HPDE6-E6E7 (cell line): ENCODE results near the gene NFATC1.
"Not testable (repeated sequence)": the region's sequence is repeated elsewhere in the genome, so short reads cannot be mapped to it uniquely, and the experiment has no call there.

Experiments
- DNase-seq: peaks from one replicate; pipeline ENCODE4 v3.0.0; 2011; ENCODE audit warnings: missing footprints; ENCODE audit errors: extremely low spot score

NFATC1 gene

DNA sequence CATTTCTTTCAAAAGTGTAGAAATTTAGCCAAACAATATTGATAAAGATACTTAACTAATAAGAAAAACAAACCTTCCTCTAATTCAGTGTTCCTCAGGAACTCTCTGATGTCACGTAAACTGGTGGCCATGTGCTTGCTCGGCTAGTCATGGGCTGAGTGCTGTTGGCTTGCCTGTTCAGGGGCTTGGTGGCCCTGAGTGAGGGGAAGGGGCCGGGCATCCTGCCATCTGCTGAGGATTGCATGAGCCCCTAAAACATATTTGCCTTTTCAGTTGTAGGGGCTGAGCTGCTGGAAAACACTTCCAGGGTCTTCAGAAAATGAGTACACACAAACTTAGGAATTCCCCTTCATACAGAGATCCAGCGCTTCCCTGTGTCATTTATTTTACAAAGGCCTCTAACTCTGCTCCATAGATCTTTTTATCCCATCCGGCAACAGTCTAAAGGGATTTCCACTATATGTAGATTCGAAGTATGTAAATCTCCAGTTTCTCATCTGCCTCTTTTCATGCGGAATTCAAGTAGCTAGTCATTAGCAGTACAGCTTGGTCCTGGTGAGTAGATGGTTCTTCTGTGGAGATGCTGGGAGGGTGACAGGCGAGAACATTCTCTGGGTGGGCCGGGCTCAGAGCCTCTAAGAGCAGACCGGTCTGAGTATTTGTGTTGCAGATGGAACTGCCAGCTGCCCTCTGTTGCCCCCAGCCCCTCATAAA is 20.1 kb upstream of the NFATC1 start:
- no peak for DNase-seq

DNA sequence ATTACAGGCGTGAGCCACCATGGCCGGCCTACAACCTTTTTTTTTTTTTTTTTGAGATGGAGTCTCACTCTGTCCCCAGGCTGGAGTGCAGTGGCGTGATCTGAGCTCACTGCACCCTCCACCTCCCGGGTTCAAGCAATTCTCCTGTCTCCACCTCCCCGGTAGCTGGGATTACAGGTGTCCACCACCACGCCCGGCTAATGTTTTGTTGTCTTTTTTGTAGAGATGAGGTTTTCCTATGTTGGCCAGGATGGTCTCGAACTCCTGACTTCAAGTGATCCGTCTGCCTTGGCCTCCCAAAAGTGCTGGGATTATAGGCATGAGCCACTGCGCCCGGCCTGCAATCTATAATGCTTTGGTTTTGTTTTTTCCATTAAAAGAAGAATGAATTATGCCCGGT is 19.1 kb upstream of the NFATC1 start:
- DNase-seq = not testable (repeated sequence)

DNA sequence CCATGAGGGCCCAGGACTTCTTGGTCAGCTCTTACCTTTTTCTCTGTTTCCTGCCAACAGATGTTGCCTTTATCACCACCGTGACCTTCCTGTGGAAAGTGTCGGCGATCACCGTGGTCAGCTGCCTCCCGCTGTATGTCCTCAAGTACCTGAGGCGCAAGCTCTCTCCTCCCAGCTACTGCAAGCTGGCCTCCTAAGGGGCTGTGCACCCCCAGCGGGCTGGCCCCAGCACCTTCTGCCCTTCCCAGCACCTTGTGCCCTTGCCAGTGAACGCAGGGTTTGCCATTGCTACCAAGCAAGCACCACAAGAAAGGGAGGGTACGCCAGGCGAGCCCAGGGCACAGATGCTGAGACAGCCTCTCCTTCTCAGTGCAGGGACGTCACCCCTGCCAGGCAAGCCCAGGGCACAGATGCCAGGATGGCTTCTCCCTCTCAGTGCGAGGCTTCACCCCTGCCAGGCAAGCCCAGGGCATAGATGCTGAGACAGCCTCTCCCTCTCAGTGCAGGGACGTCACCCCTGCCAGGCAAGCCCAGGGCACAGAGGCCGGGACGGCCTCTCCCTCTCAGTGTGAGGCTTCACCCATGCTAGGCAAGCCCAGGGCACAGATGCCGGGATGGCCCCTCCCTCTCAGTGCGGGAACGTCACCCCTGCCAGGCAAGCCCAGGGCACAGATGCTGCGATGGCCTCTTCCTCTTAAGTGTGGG is 18.4 kb upstream of the NFATC1 start:
- DNase-seq = no peak

GRCh38 chr18:79378536-79379250 is 17.0 kb upstream of the NFATC1 start:
- DNase-seq = no peak

DNA sequence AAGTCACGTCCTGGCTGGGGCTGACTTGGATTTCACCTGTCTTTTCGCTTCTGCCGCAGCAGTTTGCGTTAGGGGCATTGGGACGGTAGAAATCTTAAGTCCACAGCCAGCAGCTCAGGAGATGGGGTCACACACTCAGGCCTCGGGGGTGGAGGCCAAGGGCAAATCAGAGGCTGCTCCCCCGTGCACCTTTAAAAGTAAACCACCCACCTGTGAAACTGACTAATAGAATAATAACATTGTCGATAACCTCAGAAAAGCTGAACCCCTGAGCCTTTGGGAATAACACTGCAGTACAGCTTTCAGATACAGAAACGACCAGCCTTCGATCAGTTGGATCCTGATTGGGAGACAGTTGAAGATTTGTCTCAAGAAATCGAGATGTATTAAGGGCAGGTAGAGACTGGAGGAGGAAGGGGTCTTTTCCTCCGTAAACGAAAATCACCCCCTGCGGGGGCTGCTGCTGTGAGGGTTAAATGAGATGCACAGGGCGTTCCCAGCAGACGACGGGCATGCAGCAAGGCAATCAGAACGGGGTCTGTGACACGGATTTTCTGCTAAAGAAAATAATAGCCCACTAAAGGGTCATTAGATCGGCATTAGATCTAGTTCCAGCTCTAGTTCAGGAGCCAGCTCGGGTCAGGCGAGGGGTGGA is 16.4 kb upstream of the NFATC1 start:
- no peak for DNase-seq

GRCh38 chr18:79379931-79380815 is 15.6 kb upstream of the NFATC1 start:
- no peak for DNase-seq

DNA sequence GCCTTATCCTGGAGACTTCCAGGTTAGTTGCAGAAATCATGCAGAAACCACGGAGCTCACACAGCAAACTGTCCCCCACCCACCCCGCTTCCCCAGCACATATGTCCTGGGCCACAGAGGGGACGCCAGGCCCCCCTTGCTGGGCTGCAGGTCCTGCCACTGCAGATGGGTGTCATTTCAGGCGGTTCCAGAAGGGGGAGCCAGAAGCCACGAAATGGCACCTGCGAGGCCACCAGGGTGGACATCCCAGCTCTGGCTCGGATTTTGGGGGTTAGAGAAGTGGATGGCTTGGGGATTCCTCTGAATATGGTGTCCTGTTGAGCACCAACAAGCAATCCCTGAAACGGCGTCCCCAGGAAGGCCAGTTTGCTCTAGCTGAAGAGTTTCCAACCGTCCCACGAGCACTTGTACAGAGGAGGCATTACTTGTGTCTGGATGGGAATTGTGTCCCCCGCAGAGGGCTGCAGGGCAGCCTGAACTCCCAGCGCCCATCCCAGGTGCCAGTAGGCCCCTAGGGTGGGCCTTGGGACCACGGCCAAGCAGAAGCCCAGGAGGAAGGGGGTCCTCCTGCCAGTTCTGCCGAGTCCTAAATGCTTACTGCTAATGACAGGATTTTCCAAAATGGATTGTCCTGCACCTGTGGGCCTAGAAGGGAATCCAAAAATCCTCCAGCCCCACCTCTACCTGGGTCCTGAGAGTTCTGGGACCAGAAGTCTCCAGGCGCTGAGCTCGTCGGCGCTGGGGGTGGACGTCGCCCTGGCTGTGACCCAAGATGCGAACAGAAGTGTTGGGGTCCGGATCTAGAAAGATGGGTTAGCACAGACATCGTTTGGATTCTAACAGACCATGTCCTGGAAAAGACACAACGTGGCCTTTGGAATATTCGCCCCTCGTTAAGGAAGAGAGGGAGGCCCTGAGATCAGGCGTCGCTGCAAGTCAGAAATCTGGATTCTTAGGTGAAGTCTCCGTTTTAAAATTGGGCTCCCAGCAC is 14.6 kb upstream of the NFATC1 start:
- peak; percentile 59 for DNase-seq

- no peak for DNase-seq
These were observed 13.9 kb upstream of the NFATC1 start for GRCh38 chr18:79381811-79382311.

DNA sequence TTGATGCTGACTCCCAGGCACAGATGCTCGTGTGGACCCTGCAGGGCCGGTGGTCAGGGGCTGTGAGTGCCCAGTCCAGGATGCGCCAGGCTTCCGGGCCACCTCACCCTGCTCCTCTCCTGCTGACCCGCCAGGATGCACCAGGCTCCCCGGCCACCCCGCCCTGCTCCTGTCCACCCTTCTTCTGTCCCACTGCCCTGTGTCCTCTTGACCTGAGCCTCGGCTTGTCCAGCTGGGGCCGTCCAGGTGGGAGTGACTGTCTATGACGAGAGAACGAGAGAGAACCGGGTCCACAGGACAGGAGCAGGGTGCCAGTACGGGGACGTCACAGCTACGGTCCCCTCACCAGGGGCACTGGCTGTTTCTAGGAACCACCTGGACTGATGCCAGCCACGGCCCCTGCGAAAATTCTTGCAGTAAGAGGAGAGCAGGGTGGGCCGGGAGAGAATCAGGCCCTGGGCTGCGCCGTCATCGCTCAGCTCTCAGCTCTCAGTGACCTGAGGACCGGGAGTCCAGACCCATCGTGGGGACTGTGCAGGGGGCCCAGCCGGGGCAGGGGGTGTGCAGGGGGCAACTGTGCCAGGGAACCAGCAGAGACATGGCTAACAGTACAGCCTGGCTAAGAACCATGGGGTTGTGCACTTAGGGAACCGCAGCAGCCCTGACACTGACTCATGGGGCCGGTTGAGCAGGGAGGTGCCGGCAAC is 12.9 kb upstream of the NFATC1 start:
- DNase-seq = no peak

GRCh38 chr18:79383388-79384056 is 12.2 kb upstream of the NFATC1 start:
- DNase-seq = no peak

GRCh38 chr18:79384151-79384807 is 11.5 kb upstream of the NFATC1 start:
- no peak for DNase-seq

- DNase-seq = no peak
These were observed 10.9 kb upstream of the NFATC1 start for GRCh38 chr18:79384834-79385233.

GRCh38 chr18:79385326-79385707 is 10.4 kb upstream of the NFATC1 start:
- no peak for DNase-seq

GRCh38 chr18:79385708-79386341 is 9.9 kb upstream of the NFATC1 start:
- DNase-seq = no peak

DNA sequence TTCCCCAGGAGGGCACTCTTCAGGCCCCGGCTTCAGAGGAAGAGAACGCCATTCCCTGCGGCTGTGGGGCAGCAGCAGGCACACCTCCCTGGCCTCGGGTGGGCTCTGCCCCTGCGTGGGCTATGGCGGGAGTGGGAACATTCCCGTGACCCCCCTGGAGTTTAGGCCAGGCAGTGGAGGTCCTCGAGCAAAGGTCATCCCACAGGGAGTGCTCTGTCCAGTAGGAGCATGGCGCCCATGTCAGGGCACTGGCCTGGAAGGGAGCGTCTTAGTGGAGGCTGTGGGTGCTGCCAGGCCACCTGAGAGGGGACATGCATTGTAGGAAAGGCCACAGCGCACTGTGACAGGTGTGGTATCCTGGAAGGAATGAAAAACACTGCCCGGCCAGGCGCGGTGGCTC is 9.2 kb upstream of the NFATC1 start:
- DNase-seq = no peak

DNA sequence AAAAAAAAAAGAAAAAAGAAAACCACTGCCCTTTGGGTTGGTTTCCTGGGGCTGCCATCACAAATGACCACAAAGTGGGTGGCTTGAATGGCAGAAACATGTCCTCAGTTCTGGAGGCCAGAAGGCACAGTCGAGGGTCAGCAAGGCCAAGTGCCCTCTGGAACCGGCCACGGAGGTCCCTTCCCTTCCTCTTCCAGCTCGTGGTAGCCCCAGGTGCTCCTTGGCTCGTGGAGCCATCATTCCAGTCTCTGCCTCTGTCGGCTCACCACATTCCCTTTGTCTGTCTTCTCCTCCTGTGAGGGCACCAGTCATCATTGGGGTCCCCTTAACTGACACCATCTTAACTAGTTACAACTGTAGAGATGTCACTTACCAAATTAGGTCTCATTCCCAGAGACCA is 8.5 kb upstream of the NFATC1 start:
- no peak for DNase-seq

DNA sequence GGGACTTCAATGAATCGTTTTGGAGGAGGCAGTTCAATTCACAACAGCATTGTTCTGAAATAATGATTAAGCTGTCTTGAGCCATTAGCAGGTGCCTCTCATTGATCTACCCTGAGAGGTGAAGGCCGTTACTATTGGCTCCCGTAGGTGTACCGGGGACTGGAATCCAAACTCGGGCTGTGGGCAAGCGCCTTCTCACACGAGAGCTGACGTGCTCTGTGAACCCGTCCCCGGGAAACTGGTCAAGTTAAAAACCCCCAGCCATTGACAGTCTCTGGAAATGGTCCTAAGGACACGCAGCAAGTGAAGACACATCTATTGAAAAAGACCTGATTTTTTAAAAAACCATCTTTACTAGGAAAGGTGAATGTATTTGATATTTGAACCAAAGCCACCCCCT is 8.1 kb upstream of the NFATC1 start:
- DNase-seq = no peak

DNA sequence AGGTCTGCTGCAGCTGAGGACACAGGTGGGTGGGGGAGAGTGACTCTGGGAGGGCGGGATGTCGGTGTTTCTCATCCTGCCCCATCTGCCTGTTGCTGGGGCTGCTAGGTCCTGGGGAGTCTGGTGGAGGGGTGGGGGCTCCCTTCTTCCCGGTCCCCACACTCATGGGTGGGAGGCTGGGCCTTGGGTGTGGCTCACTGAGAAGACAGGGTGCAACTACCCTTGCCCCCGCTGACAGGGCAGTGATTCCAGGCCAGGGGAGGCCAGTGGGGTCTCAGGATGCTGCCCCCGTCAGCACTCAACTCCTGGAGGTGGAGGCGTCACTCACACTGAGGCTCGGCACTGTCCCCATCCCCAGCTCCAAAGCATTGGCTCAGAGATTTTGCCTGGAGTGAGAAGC is 7.7 kb upstream of the NFATC1 start:
- DNase-seq = no peak
